ENCODE measurements around the gene DNAJC6. TPM values are rescaled to one million over a fixed set of nuclear protein-coding genes. Genes with fewer than 3 reads are reported as not detected.

Gene DNAJC6
- total and polyA plus RNA-seq, 2 experiments from 2014 or later = 2.5 to 2.8 TPM

GRCh38 chr1:65416767-65417166 is 107.4 kb downstream of the DNAJC6 start:
- Histone ChIP-seq H4K20me1 (ENCODE audit: insufficient read depth) (no peaks in the 10 kb centered on the region), H3K9me3 (ENCODE audit: low read depth) (no peaks in the 10 kb centered on the region), H3K4me1 (ENCODE audit: insufficient read depth) (peaks cover 7% of the 10 kb centered on the region; the same call in 1 of the 2 replicates), H3K4me2 (ENCODE audit: unreplicated experiment) (no peak overlapping the region), H3K9me2 (ENCODE audit: insufficient read depth) (no peaks in the 10 kb centered on the region), H3K27ac (no peak overlapping the region), H2AFZ (no peak overlapping the region), H3K36me3 (ENCODE audit: low read depth) (no peaks in the 10 kb centered on the region), H3K9ac (no peak overlapping the region), H3K79me2 (ENCODE audit: insufficient read depth) (peaks cover 6% of the 10 kb centered on the region), H3F3A (ENCODE audit: insufficient read depth) (peaks cover 34% of the 10 kb centered on the region), H3K4me3 (no peak overlapping the region), H3K27me3 (replicated peaks; ENCODE audit: insufficient read depth) (no peaks in the 10 kb centered on the region)
- in situ Hi-C loops (cut with MboI) = no loop called here
- WGBS, 2 experiments (ENCODE audit: low coverage in 1 of 2, low lambda C conversion rate in 2 of 2, missing lambda C conversion rate in 2 of 2) = 85 to 97% methylated on average over 1 of the region's 1 CpG
- DNase-seq = no peak
- TF ChIP-seq EZH2 (IDR thresholded peaks at IDR 0.05; ENCODE audit: insufficient read depth, poor library complexity, severe bottlenecking) (no peak), EZH2phosphoT487 (IDR thresholded peaks at IDR 0.05; ENCODE audit: insufficient read depth, low read depth) (no peak)

GRCh38 chr1:65417729-65418128 is 108.4 kb downstream of the DNAJC6 start:
- TF ChIP-seq EZH2 (IDR thresholded peaks at IDR 0.05; ENCODE audit: insufficient read depth, poor library complexity, severe bottlenecking) (no peak), EZH2phosphoT487 (IDR thresholded peaks at IDR 0.05; ENCODE audit: insufficient read depth, low read depth) (no peak)
- Histone ChIP-seq H3F3A (ENCODE audit: insufficient read depth) (peaks cover 39% of the 10 kb centered on the region), H3K9me2 (ENCODE audit: insufficient read depth) (no peaks in the 10 kb centered on the region), H3K27ac (no peak overlapping the region), H4K20me1 (ENCODE audit: insufficient read depth) (no peaks in the 10 kb centered on the region), H2AFZ (no peak overlapping the region), H3K79me2 (ENCODE audit: insufficient read depth) (peaks cover 15% of the 10 kb centered on the region), H3K27me3 (replicated peaks; ENCODE audit: insufficient read depth) (no peaks in the 10 kb centered on the region), H3K4me2 (ENCODE audit: unreplicated experiment) (no peak overlapping the region), H3K36me3 (ENCODE audit: low read depth) (no peaks in the 10 kb centered on the region), H3K9ac (no peak overlapping the region), H3K4me3 (no peak overlapping the region), H3K9me3 (ENCODE audit: low read depth) (no peaks in the 10 kb centered on the region), H3K4me1 (ENCODE audit: insufficient read depth) (peaks cover 13% of the 10 kb centered on the region)
- in situ Hi-C loops (cut with MboI) = no loop called here
- 98 to 100% methylated on average over 2 of the region's 2 CpGs for WGBS, 2 experiments (ENCODE audit: low coverage in 1 of 2, low lambda C conversion rate in 2 of 2, missing lambda C conversion rate in 2 of 2)
- no peak for DNase-seq

- Histone ChIP-seq H2AFZ (peak overlapping the region; percentile 99; the same call in 1 of the 2 replicates), H4K20me1 (ENCODE audit: insufficient read depth) (no peaks in the 10 kb centered on the region), H3F3A (ENCODE audit: insufficient read depth) (peaks cover 41% of the 10 kb centered on the region), H3K4me1 (ENCODE audit: insufficient read depth) (peaks cover 20% of the 10 kb centered on the region), H3K9me2 (ENCODE audit: insufficient read depth) (no peaks in the 10 kb centered on the region), H3K4me3 (no peak overlapping the region), H3K79me2 (ENCODE audit: insufficient read depth) (peaks cover 25% of the 10 kb centered on the region), H3K36me3 (ENCODE audit: low read depth) (no peaks in the 10 kb centered on the region), H3K27me3 (replicated peaks; ENCODE audit: insufficient read depth) (no peaks in the 10 kb centered on the region), H3K27ac (0 out of 2 replicates have a peak overlapping the region, but pooled peaks have one; percentile 83), H3K4me2 (ENCODE audit: unreplicated experiment) (no peak overlapping the region), H3K9ac (no peak overlapping the region), H3K9me3 (ENCODE audit: low read depth) (no peaks in the 10 kb centered on the region)
- 79 to 82% methylated on average over 4 of the region's 4 CpGs for WGBS, 2 experiments (ENCODE audit: low coverage in 1 of 2, low lambda C conversion rate in 2 of 2, missing lambda C conversion rate in 2 of 2)
- in situ Hi-C loops (cut with MboI) = no loop called here
- TF ChIP-seq EZH2phosphoT487 (IDR thresholded peaks at IDR 0.05; ENCODE audit: insufficient read depth, low read depth) (no peak), EZH2 (IDR thresholded peaks at IDR 0.05; ENCODE audit: insufficient read depth, poor library complexity, severe bottlenecking) (no peak)
- peak; percentile 22 for DNase-seq
These were observed 109.3 kb downstream of the DNAJC6 start for GRCh38 chr1:65418522-65419185.

- peak overlapping the region; percentile 86 for H3K4me2 ChIP-seq (ENCODE audit: unreplicated experiment)
- H3K9ac ChIP-seq = peak overlapping the region; percentile 91
- H3K9me2 ChIP-seq (ENCODE audit: insufficient read depth) = no peaks in the 10 kb centered on the region
- H3F3A ChIP-seq (ENCODE audit: insufficient read depth) = peaks cover 54% of the 10 kb centered on the region
- no peaks in the 10 kb centered on the region for H3K27me3 ChIP-seq (replicated peaks; ENCODE audit: insufficient read depth)
- in situ Hi-C loops (cut with MboI) = no loop called here
- TF ChIP-seq EZH2phosphoT487 (IDR thresholded peaks at IDR 0.05; ENCODE audit: insufficient read depth, low read depth) = no peak
- TF ChIP-seq EZH2 (IDR thresholded peaks at IDR 0.05; ENCODE audit: insufficient read depth, poor library complexity, severe bottlenecking) = no peak
- H3K4me1 ChIP-seq (ENCODE audit: insufficient read depth) = peaks cover 32% of the 10 kb centered on the region
- 1% methylated on average over 21 to 38 of the region's 52 CpGs for WGBS, 2 experiments (ENCODE audit: low coverage in 1 of 2, low lambda C conversion rate in 2 of 2, missing lambda C conversion rate in 2 of 2)
- peak; percentile 99 for DNase-seq
- peak overlapping the region; percentile 89 for H3K4me3 ChIP-seq
- no peaks in the 10 kb centered on the region for H3K9me3 ChIP-seq (ENCODE audit: low read depth)
- peak overlapping the region; percentile 99 for H2AFZ ChIP-seq
- no peaks in the 10 kb centered on the region for H4K20me1 ChIP-seq (ENCODE audit: insufficient read depth)
- peaks cover 27% of the 10 kb centered on the region for H3K79me2 ChIP-seq (ENCODE audit: insufficient read depth)
- peak overlapping the region; percentile 87 for H3K27ac ChIP-seq
- no peaks in the 10 kb centered on the region for H3K36me3 ChIP-seq (ENCODE audit: low read depth)
These were observed 110.6 kb downstream of the DNAJC6 start for GRCh38 chr1:65419681-65420589.
